H1 (cell line): ENCODE data around the gene GSK3B. TPM values are rescaled to one million over a fixed set of nuclear protein-coding genes. Genes with fewer than 3 reads are reported as not detected.

Experiments
- CTCF ChIA-PET: fragments of 300-600 bp; sonication (Branson Sonifier 250); formaldehyde crosslinking; loops from one replicate; lab custom pipeline; 2021; ENCODE audit not compliant: partially characterized antibody; lab: Charles Lee
- POLR2A ChIA-PET: fragments of 300-600 bp; sonication (Branson Sonifier 250); formaldehyde crosslinking; loops from one replicate; lab custom pipeline; 2021; ENCODE audit warnings: inconsistent platforms; ENCODE audit not compliant: partially characterized antibody; lab: Charles Lee
- DNase-seq, 2 experiments: peaks; one replicate each; pipeline versions ENCODE4 v3.0.0 to v3.0.0-alpha.2; 2010 to 2022; ENCODE audit warnings: low spot score in 2 of 2, low read depth in 1 of 2, mixed read lengths in 1 of 2
- FAIRE-seq: peaks from 2 replicates; lab custom pipeline; 2011; peaks lifted over from hg19 to GRCh38; lab: Jason Lieb, UNC
- H2AFZ ChIP-seq: 2 replicates; pipeline ENCODE4 v1.8.1; 2012; ENCODE audit warnings: low read length, inconsistent platforms
- H2AK5ac ChIP-seq: 2 replicates; pipeline ENCODE4 v1.6.1; 2013; ENCODE audit warnings: low read depth, low read length
- H2BK120ac ChIP-seq: replicated peaks from 2 replicates; pipeline ENCODE3; 2013; ENCODE audit warnings: low read depth, low read length, inconsistent platforms
- H2BK12ac ChIP-seq: 2 replicates; pipeline ENCODE4 v1.6.1; 2013; ENCODE audit warnings: low read depth, low read length
- H2BK15ac ChIP-seq: 2 replicates; pipeline ENCODE4 v1.6.1; 2013; ENCODE audit warnings: low read length
- H2BK20ac ChIP-seq: 2 replicates; pipeline ENCODE4 v1.6.1; 2013; ENCODE audit warnings: low read length
- H2BK5ac ChIP-seq: 2 replicates; pipeline ENCODE4 v1.6.1; 2013; ENCODE audit warnings: low read depth, low read length
- H3K14ac ChIP-seq: 2 replicates; pipeline ENCODE4 v1.6.1; 2013; ENCODE audit warnings: inconsistent platforms; ENCODE audit not compliant: insufficient read length
- H3K18ac ChIP-seq: 2 replicates; pipeline ENCODE4 v1.6.1; 2013; ENCODE audit warnings: low read length; ENCODE audit errors: extremely low read depth
- H3K23ac ChIP-seq: 2 replicates; pipeline ENCODE4 v1.6.1; 2013; ENCODE audit warnings: inconsistent platforms; ENCODE audit not compliant: insufficient read length
- H3K23me2 ChIP-seq: 2 replicates; pipeline ENCODE4 v1.6.1; 2013; ENCODE audit warnings: low read depth, low read length
- H3K27ac ChIP-seq: 2 replicates; pipeline ENCODE4 v1.6.1; 2011; ENCODE audit warnings: low read depth, low read length, inconsistent platforms
- H3K27me3 ChIP-seq, 4 experiments: replicated peaks in 1 of 4; 1 replicate in 1 of 4; 2 replicates in 3 of 4; pipeline versions ENCODE4 v1.6.1 to v1.8.1; 2011 to 2013; ENCODE audit warnings: low read length in 3 of 4, mild to moderate bottlenecking in 3 of 4, inconsistent platforms in 2 of 4, mixed read lengths in 2 of 4, moderate library complexity in 1 of 4; ENCODE audit not compliant: control insufficient read depth in 3 of 4, insufficient read depth in 3 of 4; ENCODE audit errors: extremely low read depth in 1 of 4
- H3K36me3 ChIP-seq, 4 experiments: 2 replicates each; pipeline versions ENCODE4 v1.6.1 to v1.8.1; 2011 to 2013; ENCODE audit warnings: mild to moderate bottlenecking in 4 of 4, low read length in 3 of 4, moderate library complexity in 2 of 4, control low read depth in 1 of 4, inconsistent platforms in 1 of 4; ENCODE audit not compliant: insufficient read depth in 4 of 4, control insufficient read depth in 2 of 4
- H3K4ac ChIP-seq: replicated peaks from 2 replicates; pipeline ENCODE3; 2013; ENCODE audit warnings: low read length, low read depth, mixed read lengths, inconsistent platforms; ENCODE audit not compliant: insufficient read length
- H3K4me1 ChIP-seq, 4 experiments: replicated peaks in 1 of 4; 1 replicate in 1 of 4; 2 replicates in 3 of 4; pipeline versions ENCODE4 v1.6.1 to v1.8.1; 2011 to 2013; ENCODE audit warnings: low read length in 3 of 4, inconsistent platforms in 2 of 4, mixed read lengths in 1 of 4; ENCODE audit not compliant: insufficient read depth in 4 of 4, control insufficient read depth in 3 of 4
- H3K4me2 ChIP-seq, 2 experiments: 2 replicates each; pipeline versions ENCODE4 v1.6.1 to v1.8.1; 2011 to 2013; ENCODE audit warnings: low read depth in 2 of 2, low read length in 2 of 2, control low read depth in 1 of 2, inconsistent platforms in 1 of 2, mild to moderate bottlenecking in 1 of 2; ENCODE audit not compliant: insufficient read depth in 1 of 2
- H3K4me3 ChIP-seq, 4 experiments: fragments of 200-600, 300-600 bp in 1 of 4; sonication (generic), shearing (Covaris generic), sonication (Bioruptor Twin) in 1 of 4; 2 replicates each; pipeline versions ENCODE4 v1.5.1 to v1.8.1; 2011 to 2016; ENCODE audit warnings: low read length in 4 of 4, low read depth in 3 of 4, control low read depth in 2 of 4, inconsistent platforms in 2 of 4, mild to moderate bottlenecking in 2 of 4, mixed read lengths in 1 of 4, moderate library complexity in 1 of 4; ENCODE audit not compliant: insufficient read depth in 2 of 4; ENCODE audit errors: extremely low read depth in 1 of 4
- H3K56ac ChIP-seq: replicated peaks from 2 replicates; pipeline ENCODE3; 2013; ENCODE audit warnings: low read depth, mild to moderate bottlenecking, mixed read lengths, low read length, inconsistent platforms; ENCODE audit not compliant: insufficient read length
- H3K79me1 ChIP-seq: 2 replicates; pipeline ENCODE4 v1.6.1; 2013; ENCODE audit warnings: low read depth, low read length, control low read depth
- H3K79me2 ChIP-seq, 2 experiments: 2 replicates each; pipeline versions ENCODE4 v1.6.1 to v1.8.1; 2012 to 2013; ENCODE audit warnings: low read length in 2 of 2, mild to moderate bottlenecking in 2 of 2, inconsistent platforms in 1 of 2; ENCODE audit not compliant: insufficient read depth in 2 of 2, control insufficient read depth in 1 of 2
- H3K9ac ChIP-seq, 4 experiments: replicated peaks in 1 of 4; 1 replicate in 1 of 4; 2 replicates in 3 of 4; pipeline versions ENCODE4 v1.6.1 to v1.8.1; 2011 to 2013; ENCODE audit warnings: low read depth in 3 of 4, low read length in 3 of 4, control low read depth in 2 of 4, mild to moderate bottlenecking in 2 of 4, moderate library complexity in 2 of 4, inconsistent platforms in 1 of 4; ENCODE audit errors: extremely low read depth in 1 of 4
- H3K9me3 ChIP-seq, 2 experiments: 2 replicates each; pipeline versions ENCODE4 v1.6.1 to v1.8.1; 2012 to 2013; ENCODE audit warnings: mild to moderate bottlenecking in 2 of 2, moderate library complexity in 2 of 2, control low read depth in 1 of 2, inconsistent platforms in 1 of 2, low read depth in 1 of 2, low read length in 1 of 2, mixed read lengths in 1 of 2; ENCODE audit not compliant: insufficient read depth in 2 of 2
- H4K20me1 ChIP-seq, 2 experiments: replicated peaks in 1 of 2; 2 replicates each; pipeline versions ENCODE3 to v1.8.1; 2011 to 2013; ENCODE audit warnings: inconsistent platforms in 2 of 2, low read length in 2 of 2, mild to moderate bottlenecking in 1 of 2; ENCODE audit not compliant: insufficient read depth in 2 of 2, control insufficient read depth in 1 of 2
- H4K5ac ChIP-seq: 2 replicates; pipeline ENCODE4 v1.6.1; 2013; ENCODE audit warnings: low read length, low read depth, mixed read lengths, inconsistent platforms; ENCODE audit not compliant: insufficient read length
- H4K8ac ChIP-seq: 2 replicates; pipeline ENCODE4 v1.8.0; 2013; ENCODE audit warnings: mild to moderate bottlenecking, moderate library complexity, low read length, inconsistent platforms; ENCODE audit not compliant: insufficient read depth; ENCODE audit errors: extremely low read depth
- H4K91ac ChIP-seq: replicated peaks from 2 replicates; pipeline ENCODE3; 2013; ENCODE audit warnings: low read length, mixed read lengths, inconsistent platforms; ENCODE audit not compliant: insufficient read length
- BCL11A ChIP-seq, 2 experiments: IDR thresholded peaks; one replicate each; pipeline ENCODE4 v1.6.1; 2011; ENCODE audit warnings: low read depth in 2 of 2, low read length in 2 of 2, mild to moderate bottlenecking in 2 of 2
- CBX8 ChIP-seq: fragments of 300-800, 300-1000 bp; sonication (generic); IDR thresholded peaks from 2 replicates; pipeline ENCODE4 v1.7.1; 2016; ENCODE audit warnings: low read depth, low read length, borderline replicate concordance
- KDM5A ChIP-seq: fragments of 200-600 bp; IDR thresholded peaks from 2 replicates; pipeline ENCODE4 v1.7.1; 2012; ENCODE audit warnings: mild to moderate bottlenecking, low read length, inconsistent platforms, mixed read lengths
- NANOG ChIP-seq: IDR thresholded peaks from 2 replicates; pipeline ENCODE4 v1.6.1; 2011; ENCODE audit warnings: low read length, low read depth, mild to moderate bottlenecking, inconsistent platforms; ENCODE audit not compliant: insufficient read depth, poor library complexity, severe bottlenecking
- RXRA ChIP-seq: IDR thresholded peaks from 2 replicates; pipeline ENCODE4 v1.6.1; 2011; ENCODE audit warnings: low read depth, mild to moderate bottlenecking, low read length, moderate library complexity; ENCODE audit not compliant: insufficient read depth
- SIRT6 ChIP-seq: IDR thresholded peaks from one replicate; pipeline ENCODE4 v1.7.1; 2012; ENCODE audit warnings: low read length, inconsistent platforms
- SP1 ChIP-seq: IDR thresholded peaks from 2 replicates; pipeline ENCODE4 v1.6.1; 2011; ENCODE audit warnings: low read depth, low read length
- SRF ChIP-seq: IDR thresholded peaks from 2 replicates; pipeline ENCODE4 v1.6.1; 2011; ENCODE audit warnings: mild to moderate bottlenecking, low read depth, low read length, moderate library complexity
- TAF1 ChIP-seq: IDR thresholded peaks from 2 replicates; pipeline ENCODE4 v1.6.1; 2011; ENCODE audit warnings: mild to moderate bottlenecking, low read depth, low read length
- TEAD4 ChIP-seq: IDR thresholded peaks from 2 replicates; pipeline ENCODE4 v1.6.1; 2012; ENCODE audit warnings: low read depth, low read length, inconsistent platforms, mixed read lengths
- USF2 ChIP-seq: IDR thresholded peaks from 2 replicates; pipeline ENCODE4 v1.6.1; 2011; ENCODE audit warnings: low read length, improper control_type of control experiment
- WGBS, 2 experiments: shearing (Covaris generic) in 1 of 2; methylation state at CpG; one replicate each; pipeline versions ENCODE4 v1.1.6 to v1.1.7; 2013 to 2015; ENCODE audit warnings: low lambda C conversion rate in 2 of 2, mixed read lengths in 2 of 2, inconsistent platforms in 1 of 2, low coverage in 1 of 2, missing lambda C conversion rate in 1 of 2; ENCODE audit not compliant: insufficient replicate concordance in 2 of 2, insufficient coverage in 1 of 2, insufficient read length in 1 of 2; ENCODE audit errors: extremely low coverage in 1 of 2, missing lambda C conversion rate in 1 of 2; 5-methylcytosine and 5-hydroxymethylcytosine counted together
- polyA plus RNA-seq, 7 experiments: library from polyadenylated mRNA; depleted of rRNA in 3 of 7; stranded (reverse) in 5 of 7; unstranded in 2 of 7; fragments of >200 nt in 5 of 7; fragments of 200-250 nt in 2 of 7; gene quantifications; 1 replicate in 5 of 7; 2 replicates in 1 of 7; 4 replicates in 1 of 7; pipeline versions ENCODE4 v1.2.1 to v1.2.3, GENCODE V29; 2011 to 2013; ENCODE audit warnings: missing spikeins in 2 of 7, mixed read lengths in 2 of 7
- total RNA-seq: library from RNA; stranded (reverse); fragmentation: NEBNext Ultra II Directional; extraction: Animal tissue kit (Norgen Biotek cat#: 25700); gene quantifications from 2 replicates; pipeline ENCODE4 v1.2.1, GENCODE V29; 2021

Gene GSK3B
- total and polyA plus RNA-seq, 2 of the 8 experiments (the other 6 are each of a cell fraction or from before 2014, with no cell fraction given), result 24.2 to 50.7 TPM

- Histone ChIP-seq H3K27ac (no peak overlapping the region), H3K4ac (no peak overlapping the region), H2AFZ (no peak overlapping the region), H3K79me1 (peaks cover 3% of the 10 kb centered on the region; the same call in 1 of the 2 replicates), H2BK5ac (no peak overlapping the region), H3K56ac (no peak overlapping the region), H4K8ac (no peak overlapping the region), H2BK120ac (no peak overlapping the region), H3K9ac (no peak overlapping the region), H3K36me3 (no peaks in the 10 kb centered on the region), H3K23ac (no peak overlapping the region), H4K20me1 (peaks cover 0 to 2% of the 10 kb centered on the region in 2 experiments), H3K4me1 (no peaks in the 10 kb centered on the region), H2BK20ac (no peak overlapping the region), H3K18ac (no peak overlapping the region), H3K9me3 (no peaks in the 10 kb centered on the region), H4K91ac (no peak overlapping the region), H3K27me3 (no peaks in the 10 kb centered on the region), H3K79me2 (peaks cover 0 to 53% of the 10 kb centered on the region in 2 experiments; a peak in 2 of 4 replicates), H3K14ac (no peak overlapping the region), H2BK12ac (no peak overlapping the region), H3K4me3 (no peak overlapping the region), H3K4me2 (no peak overlapping the region), H2AK5ac (no peak overlapping the region), H3K23me2 (no peaks in the 10 kb centered on the region), H4K5ac (no peak overlapping the region), H2BK15ac (no peak overlapping the region)
- WGBS, 2 experiments, result 90% methylated on average over 2 of the region's 2 CpGs; no CpG with 5 or more reads in 1 of the 2 experiments
- POLR2A ChIA-PET, result no interaction called here
- FAIRE-seq, result no peak
- TF ChIP-seq SP1 (no peak), TEAD4 (no peak), KDM5A (no peak), RXRA (no peak), CBX8 (no peak), NANOG (no peak), SIRT6 (no peak), SRF (no peak), TAF1 (no peak), BCL11A (IDR thresholded peaks at IDR 0.05; ENCODE audit: low read depth in 2 of 2, low read length in 2 of 2) (no peak), USF2 (no peak)
- CTCF ChIA-PET, result interaction anchor here (0.6 kb wide), 1 partner anchor 98 kb away, joined by 3 read pairs; no protein-coding TSS in a partner anchor
- no peak for DNase-seq
Observed at GRCh38 chr3:119937229-119937628, 157.0 kb downstream of the GSK3B start.
